ENCODE measurements around the gene RNF138.
"Not testable (repeated sequence)": the region's sequence is repeated elsewhere in the genome, so short reads cannot be mapped to it uniquely, and the experiment has no call there.

The RNF138 gene, protein sequence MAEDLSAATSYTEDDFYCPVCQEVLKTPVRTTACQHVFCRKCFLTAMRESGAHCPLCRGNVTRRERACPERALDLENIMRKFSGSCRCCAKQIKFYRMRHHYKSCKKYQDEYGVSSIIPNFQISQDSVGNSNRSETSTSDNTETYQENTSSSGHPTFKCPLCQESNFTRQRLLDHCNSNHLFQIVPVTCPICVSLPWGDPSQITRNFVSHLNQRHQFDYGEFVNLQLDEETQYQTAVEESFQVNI

DNA sequence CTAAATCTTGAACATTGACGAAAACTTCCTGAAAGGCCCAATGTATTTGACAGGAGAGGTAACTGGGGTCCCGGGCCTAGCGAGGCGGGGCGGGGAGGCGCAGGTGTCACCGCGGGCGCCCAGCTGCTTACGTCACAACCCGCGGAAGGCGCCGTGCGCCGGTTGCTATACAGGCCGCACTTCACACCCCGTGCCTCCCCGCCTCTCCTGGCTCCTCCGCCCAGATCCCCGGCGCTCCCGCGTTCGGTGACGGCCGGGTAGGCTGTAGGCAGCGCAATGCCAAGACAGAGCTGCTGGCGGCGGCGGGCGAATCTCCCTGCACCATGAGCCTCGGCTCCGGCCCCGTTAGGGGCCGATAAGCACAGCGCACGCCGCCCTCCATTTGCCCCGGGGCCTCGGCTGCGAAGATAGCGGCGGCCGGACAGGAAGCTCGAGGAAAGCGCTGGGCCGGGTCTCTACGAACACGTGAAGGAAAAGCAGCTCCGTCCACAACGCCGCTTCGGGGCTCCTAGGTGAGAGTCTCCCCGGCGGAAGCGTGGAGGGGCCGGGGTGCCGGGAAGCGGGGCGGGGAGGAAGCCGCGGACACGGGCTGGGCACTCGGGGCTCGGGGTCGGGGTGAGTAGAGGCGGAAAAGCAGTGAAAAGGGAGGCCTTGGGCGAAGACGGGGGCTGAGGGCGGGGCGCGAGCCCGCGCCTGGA, at the start of gene RNF138:
Gene RNF138, plus strand, starts transcription at position 151 of the 698 bp plus-strand sequence. CDS start 903 bp downstream, outside the sequence.
- peak; percentile 84 for DNase-seq (ENCODE audit: low read depth)

DNA sequence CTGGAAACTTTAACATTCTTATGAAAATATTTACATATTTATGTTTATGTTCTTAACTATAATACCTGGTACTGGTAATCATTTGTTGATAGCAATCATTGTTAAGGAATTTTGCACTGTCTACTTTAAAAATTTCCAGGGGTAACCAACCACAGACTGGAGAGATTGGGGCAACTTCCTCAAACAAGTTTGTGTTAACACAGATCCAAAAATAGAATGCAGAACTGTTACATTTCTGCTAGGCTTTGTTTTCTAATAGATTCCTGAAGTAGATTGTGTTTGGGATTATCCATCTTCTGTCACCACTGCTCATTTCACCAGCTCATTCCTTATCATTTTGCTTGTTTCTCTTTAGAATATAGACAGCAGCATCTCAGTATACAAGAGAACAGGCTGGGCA, 49.3 kb upstream of the RNF138 start:
- DNase-seq (ENCODE audit: low read depth), result no peak

DNA sequence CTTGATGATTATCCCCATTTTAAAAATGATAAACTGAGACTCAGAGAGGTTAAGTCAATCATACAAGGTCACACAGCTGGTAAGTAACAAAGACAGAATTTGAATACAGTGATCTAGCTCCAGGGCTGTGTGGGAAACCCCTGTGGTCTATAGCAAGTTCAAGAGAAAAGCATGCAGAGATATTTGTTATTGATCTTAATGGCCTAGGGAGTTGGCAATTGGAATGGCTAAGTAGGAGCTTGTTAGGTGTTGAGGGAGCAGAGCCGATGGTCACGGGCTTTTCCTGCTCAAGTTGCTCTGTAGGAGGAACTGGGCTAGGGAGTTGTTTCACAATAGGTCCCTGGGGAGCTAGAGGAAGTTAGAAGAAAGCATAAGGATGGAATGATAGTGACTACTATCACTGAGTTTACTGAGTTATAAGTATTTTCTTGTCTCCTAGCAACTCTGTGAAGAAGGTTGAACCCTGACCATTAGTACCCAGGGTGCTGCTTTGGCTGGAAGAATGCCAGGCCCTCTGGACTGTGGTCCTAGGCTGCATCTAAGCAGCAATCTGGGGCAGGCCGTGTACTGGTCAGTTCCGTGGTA, 43.1 kb upstream of the RNF138 start:
- no peak for DNase-seq (ENCODE audit: low read depth)

DNA sequence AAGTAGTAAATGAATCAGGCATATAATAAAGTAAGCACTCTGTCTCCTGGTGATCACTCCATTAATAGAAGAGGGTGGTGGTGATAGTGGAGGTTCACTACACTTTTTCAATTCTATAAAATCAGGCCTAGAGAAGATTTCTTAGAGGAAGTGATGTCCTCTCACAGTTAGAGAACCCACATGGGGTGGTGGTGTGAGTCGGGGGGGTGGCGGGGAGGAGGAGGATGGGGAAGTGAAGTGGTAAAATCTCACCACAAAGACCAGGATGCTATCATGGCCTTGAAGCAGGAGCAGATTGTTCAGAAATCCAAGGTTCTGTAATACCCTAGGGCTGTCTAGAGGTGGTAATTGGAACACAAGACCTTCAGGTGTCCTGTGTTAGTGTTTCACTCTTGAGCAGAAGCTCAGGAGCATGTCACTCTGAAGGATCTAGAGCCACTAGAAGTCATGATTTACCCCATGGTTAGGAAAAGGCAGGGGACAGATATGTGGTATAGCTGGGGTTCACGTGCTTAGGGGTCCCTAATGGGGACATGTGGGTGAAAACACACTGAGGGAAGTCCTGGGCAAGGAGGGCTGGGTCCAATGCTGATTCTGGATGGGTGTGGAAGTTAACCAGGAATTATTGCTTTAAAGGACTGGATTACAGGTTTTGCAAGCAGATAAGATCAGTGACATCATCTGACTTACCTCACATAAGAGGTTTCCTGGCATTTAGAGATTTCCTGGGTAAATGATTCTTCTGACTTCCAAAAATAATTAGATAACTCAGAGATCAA, 42.1 kb upstream of the RNF138 start:
- DNase-seq (ENCODE audit: low read depth), result peak; percentile 41

GRCh38 chr18:32056613-32057358, 34.9 kb upstream of the RNF138 start:
- no peak for DNase-seq (ENCODE audit: low read depth)

DNA sequence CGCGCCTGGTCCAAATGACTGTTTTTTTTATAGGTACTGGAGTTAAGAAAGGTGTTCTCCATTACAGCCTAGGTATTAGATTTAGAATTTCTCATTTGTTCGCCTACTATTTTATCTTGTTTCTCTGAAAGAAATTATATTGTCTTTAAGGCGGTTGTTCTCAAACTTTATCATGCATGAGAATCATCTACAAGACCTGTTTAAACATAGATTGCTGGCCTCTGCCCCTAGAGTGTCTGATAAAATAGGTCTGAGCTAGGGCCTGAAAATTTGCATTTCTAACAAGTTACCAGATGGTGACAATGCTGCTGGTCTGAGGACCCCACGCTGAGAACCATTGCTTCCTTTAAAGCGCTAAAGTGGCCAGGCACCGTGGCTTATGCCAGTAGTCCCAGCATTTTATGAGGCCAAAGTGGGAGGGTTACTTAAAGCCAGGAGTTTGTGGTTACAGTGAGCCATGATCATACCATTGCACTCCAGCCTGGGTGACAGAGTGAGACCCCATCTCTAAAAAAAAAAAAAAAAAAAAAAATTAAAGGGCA, 34.0 kb upstream of the RNF138 start:
- no peak for DNase-seq (ENCODE audit: low read depth)

DNA sequence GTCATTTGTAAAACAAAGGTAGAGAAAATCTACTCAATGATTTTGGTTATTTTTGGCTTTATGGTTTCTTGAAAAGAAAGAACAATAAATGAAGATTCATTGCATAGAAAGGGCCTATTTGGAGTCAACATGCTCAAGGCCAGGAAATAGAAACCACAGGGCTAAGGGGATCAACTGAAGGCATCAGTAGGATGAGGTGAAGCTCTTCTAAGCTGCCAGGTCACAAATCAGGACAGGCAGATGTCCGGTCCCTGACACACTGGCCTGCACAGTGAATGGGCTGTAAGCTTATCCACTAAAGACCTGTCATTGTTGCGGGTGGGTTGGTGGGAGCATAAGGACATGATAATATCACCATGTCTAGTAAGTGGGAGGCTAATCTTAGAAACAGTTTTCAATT, 31.6 kb upstream of the RNF138 start:
- no peak for DNase-seq (ENCODE audit: low read depth)

DNA sequence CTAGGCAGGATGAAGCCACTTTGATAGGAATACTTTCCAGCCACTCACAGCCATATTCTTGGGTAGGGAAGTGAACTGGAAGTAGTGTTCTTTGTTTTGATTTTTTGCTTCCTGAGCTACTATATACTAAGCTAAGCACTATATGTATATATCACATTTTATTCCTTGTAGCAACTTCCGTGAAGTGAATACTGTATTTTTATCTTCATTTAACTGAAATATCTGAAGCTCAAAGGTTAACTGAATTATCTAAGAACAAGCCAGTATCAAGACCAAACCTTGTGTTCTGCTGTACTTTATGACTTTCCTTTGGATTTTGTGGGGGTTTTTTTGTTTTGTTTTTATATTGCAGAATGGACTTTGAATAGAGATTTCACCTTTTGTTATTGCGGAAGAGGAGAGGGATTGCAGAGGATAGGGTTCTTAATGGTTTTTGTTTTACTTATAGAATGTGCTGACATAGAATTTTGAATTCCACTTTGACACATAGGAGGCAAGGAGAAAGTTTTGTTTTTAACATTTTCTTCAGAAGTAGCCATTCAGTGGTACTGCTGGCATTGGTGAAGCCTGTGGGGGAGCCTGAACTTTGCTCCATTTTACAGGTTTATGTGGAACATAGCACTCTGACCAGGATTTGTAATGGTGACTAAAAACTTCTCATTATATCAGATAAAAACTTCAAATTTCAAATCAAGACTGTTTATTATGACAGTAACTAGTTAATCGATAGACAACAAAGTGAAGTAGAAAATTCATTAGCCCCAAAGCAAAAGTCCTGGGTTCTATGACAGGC, 24.1 kb upstream of the RNF138 start:
- DNase-seq (ENCODE audit: low read depth), result no peak

- DNase-seq (ENCODE audit: low read depth), result no peak
Measured at GRCh38 chr18:32072321-32072720, 19.4 kb upstream of the RNF138 start.

- DNase-seq (ENCODE audit: low read depth), result no peak
Measured at GRCh38 chr18:32074206-32074605, 17.5 kb upstream of the RNF138 start.

DNA sequence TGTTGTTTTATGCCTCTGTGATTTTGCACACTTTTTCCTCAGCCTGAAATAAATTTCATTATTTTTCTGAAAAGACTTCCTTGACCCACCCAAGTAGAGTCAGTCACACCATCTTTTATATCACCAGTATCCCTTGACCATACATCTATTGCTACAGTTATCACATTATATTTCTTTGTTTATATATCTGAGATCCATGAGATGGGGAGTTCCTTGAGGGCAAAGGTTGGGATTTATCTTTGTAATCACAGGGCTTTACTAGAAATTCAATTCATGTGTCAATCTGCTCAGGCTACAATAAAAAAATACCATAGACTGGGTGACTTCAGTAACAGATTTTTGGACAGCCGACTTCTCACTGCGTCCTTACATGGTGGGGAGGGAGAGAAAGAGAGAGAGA, 12.8 kb upstream of the RNF138 start:
- DNase-seq (ENCODE audit: low read depth), result no peak

GRCh38 chr18:32081881-32082280, 9.8 kb upstream of the RNF138 start:
- no peak for DNase-seq (ENCODE audit: low read depth)

- DNase-seq (ENCODE audit: low read depth), result no peak
Measured at GRCh38 chr18:32083781-32084180, 7.9 kb upstream of the RNF138 start.

- no peak for DNase-seq (ENCODE audit: low read depth)
Measured at GRCh38 chr18:32086881-32087280, 4.8 kb upstream of the RNF138 start.

GRCh38 chr18:32090831-32091230, 843 bp upstream of the RNF138 start:
- not testable (repeated sequence) for DNase-seq (ENCODE audit: low read depth)

DNA sequence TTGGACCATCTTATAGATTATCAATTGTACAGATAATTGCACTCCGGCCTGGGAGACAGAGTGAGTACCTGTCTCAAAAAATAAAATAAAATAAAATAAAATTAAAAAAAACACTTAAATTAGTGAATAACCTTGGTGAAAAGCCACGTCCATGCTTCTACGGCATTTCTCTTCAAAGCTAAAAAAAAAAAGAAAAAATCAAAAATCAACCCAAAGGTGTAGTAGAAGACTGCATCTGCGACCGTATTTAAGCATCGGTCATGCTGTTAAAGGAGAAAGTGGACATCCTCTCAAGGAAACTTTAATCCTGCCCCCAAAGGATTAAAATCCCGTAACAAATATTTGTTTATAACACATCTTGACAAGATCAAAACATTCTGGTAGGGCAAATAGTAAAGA, 350 bp upstream of the RNF138 start:
- DNase-seq (ENCODE audit: low read depth), result no peak

GRCh38 chr18:32092422-32093101, 888 bp downstream of the RNF138 start:
- DNase-seq (ENCODE audit: low read depth), result peak; percentile 100

GRCh38 chr18:32093102-32093511, 1.4 kb downstream of the RNF138 start:
- peak; percentile 24 for DNase-seq (ENCODE audit: low read depth)

DNA sequence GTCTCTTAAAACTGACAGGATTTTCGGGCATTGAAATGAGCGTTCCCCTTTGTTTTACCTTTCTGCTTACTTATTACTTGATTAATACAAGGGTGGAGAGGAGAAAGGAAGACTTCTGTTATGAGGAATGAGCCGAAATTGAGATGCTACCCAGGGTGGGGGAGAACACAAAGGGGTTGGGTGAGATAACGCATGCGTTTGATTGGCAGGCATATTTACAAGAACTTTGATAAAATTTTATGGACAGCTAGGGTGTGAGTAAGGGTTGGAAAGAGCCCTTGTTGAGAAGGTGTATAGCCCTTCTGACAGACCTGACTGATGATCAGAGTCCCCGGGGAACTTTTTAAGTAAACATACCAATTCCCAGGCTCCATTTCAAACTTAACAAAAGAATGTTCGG, 1.8 kb downstream of the RNF138 start:
- no peak for DNase-seq (ENCODE audit: low read depth)

DNA sequence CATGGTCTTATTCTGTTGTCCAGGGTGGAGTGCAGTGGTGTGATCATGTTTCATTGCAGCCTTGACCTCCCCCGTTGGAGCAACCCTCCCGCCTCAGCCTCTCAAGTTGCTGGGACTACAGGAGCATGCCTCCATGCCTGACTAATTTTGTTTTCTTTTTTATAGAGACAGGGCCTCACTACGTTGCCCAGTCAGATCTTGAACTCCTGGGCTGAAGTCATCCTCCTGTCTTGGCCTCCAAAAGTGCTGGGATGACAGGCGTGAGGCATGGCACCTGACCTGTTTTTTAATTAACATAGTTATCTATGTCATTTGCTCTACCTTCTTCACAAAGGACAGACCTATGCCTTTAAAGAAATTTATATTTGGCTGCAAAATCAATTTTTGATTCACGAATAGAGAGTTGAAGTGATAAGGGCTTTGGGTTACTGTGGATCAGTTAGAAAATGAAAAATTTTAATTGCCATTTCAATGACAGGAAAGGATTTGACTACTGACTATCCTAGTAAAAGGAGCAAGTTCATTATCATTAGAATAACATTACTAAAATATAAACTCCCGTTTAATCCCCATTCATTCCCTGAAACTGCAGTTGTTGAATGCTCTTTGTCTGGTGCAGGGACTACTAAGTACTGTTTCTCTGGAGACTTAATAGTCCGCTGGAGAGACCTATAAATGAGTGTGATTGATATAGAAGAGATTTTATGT, 3.7 kb downstream of the RNF138 start:
- DNase-seq (ENCODE audit: low read depth), result no peak
